T-helper 2 cell (primary cell): ENCODE data around the gene ZNF335.
"Not testable (repeated sequence)": the region's sequence is repeated elsewhere in the genome, so short reads cannot be mapped to it uniquely, and the experiment has no call there.

ENCODE experiments used
- DNase-seq, 5 experiments: peaks; one replicate each; pipeline versions ENCODE4 v3.0.0 to v3.0.0-alpha.2; 2012 to 2022

Gene ZNF335

GRCh38 chr20:46000262-46000996, 28.4 kb upstream of the ZNF335 start:
- peak in 1 of 5 experiments; percentile 54 for DNase-seq

GRCh38 chr20:45999557-46000261, 27.7 kb upstream of the ZNF335 start:
- DNase-seq: no peak

GRCh38 chr20:45998761-45999160, 26.8 kb upstream of the ZNF335 start:
- DNase-seq: peak in 1 of 5 experiments; percentile 71

GRCh38 chr20:45998337-45998736, 26.3 kb upstream of the ZNF335 start:
- no peak for DNase-seq

GRCh38 chr20:45997187-45997586, 25.2 kb upstream of the ZNF335 start:
- no peak for DNase-seq

- DNase-seq: not testable (repeated sequence)
These were observed 23.6 kb upstream of the ZNF335 start for GRCh38 chr20:45995495-45996097.

GRCh38 chr20:45994761-45995493, 22.9 kb upstream of the ZNF335 start:
- DNase-seq: no peak

GRCh38 chr20:45993197-45993951, 21.4 kb upstream of the ZNF335 start:
- peak in 1 of 5 experiments; percentile 54 for DNase-seq

GRCh38 chr20:45991616-45992015, 19.6 kb upstream of the ZNF335 start:
- no peak for DNase-seq

GRCh38 chr20:45988830-45989229, 16.8 kb upstream of the ZNF335 start:
- not testable (repeated sequence) for DNase-seq

GRCh38 chr20:45987108-45987780, 15.2 kb upstream of the ZNF335 start:
- DNase-seq: peak; percentile 54 to 72 (median 64)

GRCh38 chr20:45985573-45985972, 13.6 kb upstream of the ZNF335 start:
- no peak for DNase-seq

GRCh38 chr20:45983279-45983743, 11.3 kb upstream of the ZNF335 start:
- no peak for DNase-seq

- DNase-seq: no peak
These were observed 9.3 kb upstream of the ZNF335 start for GRCh38 chr20:45981261-45981660.

- DNase-seq: no peak
These were observed 4.1 kb upstream of the ZNF335 start for GRCh38 chr20:45976086-45976485.

- no peak for DNase-seq
These were observed 3.7 kb upstream of the ZNF335 start for GRCh38 chr20:45975686-45976085.

GRCh38 chr20:45974896-45975565, 3.0 kb upstream of the ZNF335 start:
- DNase-seq: no peak

- DNase-seq: no peak
These were observed 639 bp upstream of the ZNF335 start for GRCh38 chr20:45972500-45973183.

- DNase-seq: peak in 1 of 5 experiments; percentile 21
These were observed 653 bp downstream of the ZNF335 start for GRCh38 chr20:45971425-45971674.

- DNase-seq: peak in 2 of 5 experiments; percentile 17 to 32
These were observed 1.2 kb downstream of the ZNF335 start for GRCh38 chr20:45970646-45971424.
